Stomach (tissue), 9 donors: ENCODE data around the gene NUDT8. TPM values are rescaled to one million over a fixed set of nuclear protein-coding genes. Genes with fewer than 3 reads are reported as not detected.

Source experiments
- DNase-seq, 2 donors: peaks; one replicate each; pipeline versions ENCODE4 v3.0.0 to v3.0.0-alpha.2; 2013 to 2019
- H3K27ac ChIP-seq, 5 donors: fragments of 200-600 bp in 4 of 5; sonication (generic) in 4 of 5; one replicate each; pipeline ENCODE4 v1.5.1; 2013 to 2019; ENCODE audit warnings: mild to moderate bottlenecking in 1 of 5, moderate library complexity in 1 of 5
- H3K27me3 ChIP-seq, 3 donors: fragments of 200-600 bp; sonication (generic); one replicate each; pipeline ENCODE4 v1.5.1; 2017 to 2019; ENCODE audit warnings: mixed run types in 1 of 3
- H3K36me3 ChIP-seq, 4 donors: fragments of 200-600 bp; sonication (generic); 1 replicate in 3 of 4; 2 replicates in 1 of 4; pipeline ENCODE4 v1.5.1; 2016 to 2019
- H3K4me1 ChIP-seq, 4 donors: fragments of 200-600 bp; sonication (generic); one replicate each; pipeline ENCODE4 v1.5.1; 2016 to 2019
- H3K4me3 ChIP-seq, 4 donors: fragments of 200-600 bp; sonication (generic) in 3 of 4; one replicate each; pipeline ENCODE4 v1.5.1; 2016 to 2019; ENCODE audit warnings: mild to moderate bottlenecking in 1 of 4
- H3K9me3 ChIP-seq, 4 donors: fragments of 200-600 bp; sonication (generic); one replicate each; pipeline ENCODE4 v1.5.1; 2016 to 2019
- EP300 ChIP-seq: sonication (generic); formaldehyde crosslinking; IDR thresholded peaks from one replicate; pipeline ENCODE4 v1.6.1; 2017; ENCODE audit warnings: antibody characterized with exemption
- POLR2A ChIP-seq, 4 donors: fragments of 450-650 bp; IDR thresholded peaks; one replicate each; pipeline ENCODE4 v1.6.1; 2016; ENCODE audit warnings: antibody characterized with exemption in 4 of 4, control low read depth in 2 of 4, mild to moderate bottlenecking in 1 of 4, moderate library complexity in 1 of 4
- POLR2AphosphoS5 ChIP-seq, 3 donors: sonication (generic); formaldehyde crosslinking; IDR thresholded peaks; one replicate each; pipeline ENCODE4 v1.6.1; 2016; ENCODE audit warnings: antibody characterized with exemption in 3 of 3
- whole genome bisulfite sequencing, 5 donors: extraction: QIAGEN DNeasy Blood & Tissue Kit in 3 of 5; methylation state at CpG; one replicate each; pipeline versions ENCODE4 v1.1.5 to v1.1.7; 2013 to 2018; 5-methylcytosine and 5-hydroxymethylcytosine counted together
- intact Hi-C: fragments of 100-400 bp; cut with DNase I; formaldehyde crosslinking; loops from one replicate; pipeline ENCODE4 v1.15.1; 2023; ENCODE audit warnings: low total_unique reads
- polyA plus RNA-seq, 3 donors: library from polyadenylated mRNA; stranded (reverse); fragments of 200-250 nt; gene quantifications; one replicate each; pipeline ENCODE4 v1.2.3, GENCODE V29; 2013
- total RNA-seq, 5 donors: library from RNA; depleted of rRNA; stranded (reverse); fragments of >200 nt; gene quantifications; one replicate each; pipeline versions ENCODE4 v1.1.0 to v1.2.3, GENCODE V29; 2014 to 2016
- TF ChIP-seq, protein P1 (sequence below), 7 experiments: fragments of 450-650 bp in 4 of 7; fragments of 200-600 bp in 3 of 7; sonication (generic) in 3 of 7; IDR thresholded peaks; one replicate each; pipeline ENCODE4 v1.5.1; 2016 to 2019; ENCODE audit warnings: antibody characterized with exemption in 7 of 7, control low read depth in 2 of 7, mild to moderate bottlenecking in 1 of 7
- donor health status: healthy with polysubstance abuse.
- donor health status: Bipolar disorder and iron deficiency.
- donor health status: healthy.

The NUDT8 gene
- total and polyA plus RNA-seq, 8 donors: 4.6 to 333 (median 17.3) TPM; not detected in 2

- Histone ChIP-seq H3K4me3 (peak overlapping the region; percentile 64 to 85 (median 80)), H3K27ac (peak overlapping the region; percentile 97 to 99 (median 98)), H3K36me3 (peaks cover 14 to 45% (median 44%) of the 10 kb centered on the region in 4 donors), H3K9me3 (no peaks in the 10 kb centered on the region), H3K4me1 (peaks cover 24 to 60% (median 55%) of the 10 kb centered on the region in 4 donors), H3K27me3 (peaks cover 0 to 3% (median 0%) of the 10 kb centered on the region in 3 donors)
- peak in 2 of 3 donors; percentile 39 to 56 for TF ChIP-seq POLR2AphosphoS5 (IDR thresholded peaks at IDR 0.05)
- TF ChIP-seq EP300: no peak
- peak in 1 of 4 donors; percentile 37 for TF ChIP-seq POLR2A (IDR thresholded peaks at IDR 0.05)
- 8 to 11% (median 9%) methylated on average over 29 to 33 of the region's 33 CpGs for WGBS, 5 donors
- intact Hi-C loops: no loop called here
- peak; percentile 81 to 91 for DNase-seq
These were observed 45.4 kb downstream of the NUDT8 start for GRCh38 chr11:67584205-67584880.

GRCh38 chr11:67583247-67584204 is 46.2 kb downstream of the NUDT8 start, which contains the start of gene GSTP1:
GSTP1 (plus strand) TSS chr11:67583812; CDS start chr11:67583844, 32 bp downstream.
- DNase-seq: peak; percentile 88 to 97
- Histone ChIP-seq H3K36me3 (peaks cover 14 to 38% (median 37%) of the 10 kb centered on the region in 4 donors), H3K4me1 (peaks cover 27 to 64% (median 59%) of the 10 kb centered on the region in 4 donors), H3K4me3 (peak within 1 kb of the TSS; percentile 64 to 85 (median 80)), H3K27me3 (peaks cover 0 to 6% (median 0%) of the 10 kb centered on the region in 3 donors), H3K9me3 (no peaks in the 10 kb centered on the region), H3K27ac (peak within 1 kb of the TSS; percentile 97 to 99 (median 98))
- intact Hi-C loops: no loop called here
- no peak for TF ChIP-seq EP300
- peak; percentile 68 to 96 (median 94) for TF ChIP-seq POLR2AphosphoS5 (IDR thresholded peaks at IDR 0.05)
- peak in 1 of 4 donors; percentile 63 for TF ChIP-seq POLR2A (IDR thresholded peaks at IDR 0.05)
- TF ChIP-seq, protein P1, sequence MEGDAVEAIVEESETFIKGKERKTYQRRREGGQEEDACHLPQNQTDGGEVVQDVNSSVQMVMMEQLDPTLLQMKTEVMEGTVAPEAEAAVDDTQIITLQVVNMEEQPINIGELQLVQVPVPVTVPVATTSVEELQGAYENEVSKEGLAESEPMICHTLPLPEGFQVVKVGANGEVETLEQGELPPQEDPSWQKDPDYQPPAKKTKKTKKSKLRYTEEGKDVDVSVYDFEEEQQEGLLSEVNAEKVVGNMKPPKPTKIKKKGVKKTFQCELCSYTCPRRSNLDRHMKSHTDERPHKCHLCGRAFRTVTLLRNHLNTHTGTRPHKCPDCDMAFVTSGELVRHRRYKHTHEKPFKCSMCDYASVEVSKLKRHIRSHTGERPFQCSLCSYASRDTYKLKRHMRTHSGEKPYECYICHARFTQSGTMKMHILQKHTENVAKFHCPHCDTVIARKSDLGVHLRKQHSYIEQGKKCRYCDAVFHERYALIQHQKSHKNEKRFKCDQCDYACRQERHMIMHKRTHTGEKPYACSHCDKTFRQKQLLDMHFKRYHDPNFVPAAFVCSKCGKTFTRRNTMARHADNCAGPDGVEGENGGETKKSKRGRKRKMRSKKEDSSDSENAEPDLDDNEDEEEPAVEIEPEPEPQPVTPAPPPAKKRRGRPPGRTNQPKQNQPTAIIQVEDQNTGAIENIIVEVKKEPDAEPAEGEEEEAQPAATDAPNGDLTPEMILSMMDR (IDR thresholded peaks at IDR 0.05): peak in 5 of 7 experiments; percentile 27 to 84 (median 59)
- WGBS, 5 donors: 1 to 3% (median 2%) methylated on average over 39 to 81 of the region's 81 CpGs

DNA sequence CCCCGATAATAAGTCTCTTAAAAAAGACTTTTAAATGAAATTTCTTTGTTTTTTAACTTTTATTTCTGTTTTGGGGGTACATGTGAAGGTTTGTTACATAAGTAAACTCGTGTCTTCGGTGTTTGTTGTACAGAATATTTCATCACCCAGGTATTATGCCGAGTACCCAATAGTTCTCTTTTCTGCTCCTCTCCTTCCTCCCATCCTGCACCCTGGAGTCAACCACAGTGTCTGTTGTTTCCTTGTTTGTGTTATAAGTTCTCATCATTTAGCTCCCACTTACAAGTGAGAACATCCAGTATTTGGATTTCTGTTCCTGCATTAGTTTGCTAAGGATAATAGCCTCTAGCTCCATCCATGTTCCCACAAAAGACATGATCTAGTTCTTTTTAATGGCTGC is 47.7 kb downstream of the NUDT8 start:
- peaks cover 0 to 21% (median 0%) of the 10 kb centered on the region in 3 donors for H3K27me3 ChIP-seq
- no peak for DNase-seq
- intact Hi-C loops: no loop called here
- peaks cover 8 to 23% (median 22%) of the 10 kb centered on the region in 4 donors for H3K36me3 ChIP-seq
- TF ChIP-seq POLR2AphosphoS5 (IDR thresholded peaks at IDR 0.05): no peak
- no peak for TF ChIP-seq POLR2A (IDR thresholded peaks at IDR 0.05)
- no peak for TF ChIP-seq EP300
- TF ChIP-seq, protein P1 (IDR thresholded peaks at IDR 0.05): no peak
- 42 to 62% (median 51%) methylated on average over 4 of the region's 4 CpGs for WGBS, 5 donors
- peaks cover 27 to 69% (median 64%) of the 10 kb centered on the region in 4 donors for H3K4me1 ChIP-seq
- H3K4me3 ChIP-seq: no peak overlapping the region
- peak overlapping the region in 4 of 5 donors; percentile 13 to 99 (median 98) for H3K27ac ChIP-seq
- no peaks in the 10 kb centered on the region for H3K9me3 ChIP-seq

GRCh38 chr11:67581469-67581868 is 48.3 kb downstream of the NUDT8 start:
- Histone ChIP-seq H3K4me3 (no peak overlapping the region), H3K36me3 (peaks cover 6 to 17% (median 16%) of the 10 kb centered on the region in 4 donors), H3K27me3 (peaks cover 0 to 26% (median 0%) of the 10 kb centered on the region in 3 donors), H3K27ac (peak overlapping the region; percentile 13 to 99 (median 98)), H3K4me1 (peaks cover 27 to 69% (median 61%) of the 10 kb centered on the region in 4 donors), H3K9me3 (no peaks in the 10 kb centered on the region)
- TF ChIP-seq POLR2AphosphoS5 (IDR thresholded peaks at IDR 0.05) (peak in 2 of 3 donors; percentile 11 to 20), EP300 (no peak), POLR2A (IDR thresholded peaks at IDR 0.05) (no peak)
- TF ChIP-seq, protein P1 (IDR thresholded peaks at IDR 0.05): no peak
- WGBS, 5 donors: 25 to 35% (median 30%) methylated on average over 11 of the region's 11 CpGs
- intact Hi-C loops: no loop called here
- DNase-seq: peak; percentile 56 to 81
